NOMO-1 treated with DMSO at 0.1 percent for 48 hours (cell line): ENCODE measurements around the gene TLCD4.
"Not testable (repeated sequence)": the region's sequence is repeated elsewhere in the genome, so short reads cannot be mapped to it uniquely, and the experiment has no call there.

ENCODE experiments used
- DNase-seq: peaks from one replicate; lab custom pipeline; 2025; ENCODE audit not compliant: unreplicated experiment; lab: John Stamatoyannopoulos, UW

TLCD4 gene

GRCh38 chr1:95145493-95145892 lies 28.3 kb downstream of the TLCD4 start:
- DNase-seq: no peak

GRCh38 chr1:95146637-95147036 lies 29.5 kb downstream of the TLCD4 start:
- DNase-seq: peak; percentile 17

- DNase-seq: no peak
These were observed 36.9 kb downstream of the TLCD4 start for GRCh38 chr1:95154096-95154495.

- not testable (repeated sequence) for DNase-seq
These were observed 48.4 kb downstream of the TLCD4 start for GRCh38 chr1:95165569-95165968.
